ENCODE results near the gene MRAS. TPM values are rescaled to one million over a fixed set of nuclear protein-coding genes. Genes with fewer than 3 reads are reported as not detected.

The MRAS gene
- total RNA-seq, 1 experiment from 2014 or later, result 13.2 TPM

- no peaks in the 10 kb centered on the region for H3K4me1 Mint-ChIP-seq (ENCODE audit: low read depth, unreplicated experiment)
- CTCF ChIA-PET, result interaction anchor here (1.1 to 1.3 kb wide), 2 partner anchors 12 to 32 kb away, joined by 3 read pairs; no protein-coding TSS in a partner anchor
- intact Hi-C loops (cut with micrococcal nuclease; ENCODE audit: unreplicated experiment), result no loop called here
- no peak for DNase-seq
- H3K9me3 Mint-ChIP-seq (ENCODE audit: low read depth, unreplicated experiment), result no peaks in the 10 kb centered on the region
- no peak for TF ChIP-seq CTCF (IDR thresholded peaks at IDR 0.05; ENCODE audit: unreplicated experiment)
- H3K36me3 Mint-ChIP-seq (ENCODE audit: insufficient read depth, unreplicated experiment), result no peaks in the 10 kb centered on the region
- no peak overlapping the region for H3K4me3 Mint-ChIP-seq (ENCODE audit: low read depth, unreplicated experiment)
- H3K27me3 Mint-ChIP-seq (ENCODE audit: unreplicated experiment), result no peaks in the 10 kb centered on the region
- no TSS peak for BruUV-seq (replicated peaks)
- no peak overlapping the region for H3K27ac Mint-ChIP-seq (ENCODE audit: unreplicated experiment)
Observed at GRCh38 chr3:138449490-138449889, 101.1 kb downstream of the MRAS start.

GRCh38 chr3:138450181-138450580 is 101.8 kb downstream of the MRAS start:
- Mint-ChIP-seq H3K4me3 (ENCODE audit: low read depth, unreplicated experiment) (no peak overlapping the region), H3K9me3 (ENCODE audit: low read depth, unreplicated experiment) (no peaks in the 10 kb centered on the region), H3K36me3 (ENCODE audit: insufficient read depth, unreplicated experiment) (no peaks in the 10 kb centered on the region), H3K27ac (ENCODE audit: unreplicated experiment) (no peak overlapping the region), H3K27me3 (ENCODE audit: unreplicated experiment) (no peaks in the 10 kb centered on the region), H3K4me1 (ENCODE audit: low read depth, unreplicated experiment) (no peaks in the 10 kb centered on the region)
- BruUV-seq (replicated peaks), result no TSS peak
- CTCF ChIA-PET, result interaction anchor here (0.6 to 1.9 kb wide), 3 partner anchors 16 to 502 kb away, joined by 3 to 9 read pairs (median 3); partner anchors contain the start of gene ESYT3
- TF ChIP-seq CTCF (IDR thresholded peaks at IDR 0.05; ENCODE audit: unreplicated experiment), result no peak
- DNase-seq, result no peak
- intact Hi-C loops (cut with micrococcal nuclease; ENCODE audit: unreplicated experiment), result no loop called here

- Mint-ChIP-seq H3K27me3 (ENCODE audit: unreplicated experiment) (no peaks in the 10 kb centered on the region), H3K9me3 (ENCODE audit: low read depth, unreplicated experiment) (no peaks in the 10 kb centered on the region), H3K4me3 (ENCODE audit: low read depth, unreplicated experiment) (no peak overlapping the region), H3K27ac (ENCODE audit: unreplicated experiment) (no peak overlapping the region), H3K36me3 (ENCODE audit: insufficient read depth, unreplicated experiment) (no peaks in the 10 kb centered on the region), H3K4me1 (ENCODE audit: low read depth, unreplicated experiment) (no peaks in the 10 kb centered on the region)
- TF ChIP-seq CTCF (IDR thresholded peaks at IDR 0.05; ENCODE audit: unreplicated experiment), result no peak
- BruUV-seq (replicated peaks), result no TSS peak
- no peak for DNase-seq
- intact Hi-C loops (cut with micrococcal nuclease; ENCODE audit: unreplicated experiment), result no loop called here
- CTCF ChIA-PET, result interaction anchor here (0.6 to 1.9 kb wide), 3 partner anchors 10 to 502 kb away, joined by 3 to 9 read pairs (median 3); partner anchors contain the start of gene ESYT3
Observed at GRCh38 chr3:138450704-138451424, 102.5 kb downstream of the MRAS start.

GRCh38 chr3:138451595-138452162 is 103.3 kb downstream of the MRAS start:
- CTCF ChIA-PET, result interaction anchor here (1.3 to 1.9 kb wide), 2 partner anchors 9 to 17 kb away, joined by 3 to 9 read pairs; partner anchors contain the start of gene ESYT3

More at GRCh38 chr3:138451595-138452162, 103.3 kb downstream of the MRAS start:
- H3K9me3 Mint-ChIP-seq (ENCODE audit: low read depth, unreplicated experiment), result no peaks in the 10 kb centered on the region
- no peaks in the 10 kb centered on the region for H3K27me3 Mint-ChIP-seq (ENCODE audit: unreplicated experiment)
- no TSS peak for BruUV-seq (replicated peaks)
- no peak for DNase-seq
- H3K4me1 Mint-ChIP-seq (ENCODE audit: low read depth, unreplicated experiment), result no peaks in the 10 kb centered on the region
- intact Hi-C loops (cut with micrococcal nuclease; ENCODE audit: unreplicated experiment), result no loop called here
- no peaks in the 10 kb centered on the region for H3K36me3 Mint-ChIP-seq (ENCODE audit: insufficient read depth, unreplicated experiment)
- H3K4me3 Mint-ChIP-seq (ENCODE audit: low read depth, unreplicated experiment), result no peak overlapping the region
- no peak overlapping the region for H3K27ac Mint-ChIP-seq (ENCODE audit: unreplicated experiment)
- TF ChIP-seq CTCF (IDR thresholded peaks at IDR 0.05; ENCODE audit: unreplicated experiment), result no peak

Measured in Calu3 (cell line).